ENCODE results near the gene COX20. TPM values are rescaled to one million over a fixed set of nuclear protein-coding genes. Genes with fewer than 3 reads are reported as not detected.
"Not testable (repeated sequence)": the region's sequence is repeated elsewhere in the genome, so short reads cannot be mapped to it uniquely, and the experiment has no call there.

COX20 gene
- polyA plus RNA-seq, 2 of the 4 experiments (the other 2 are of a cell fraction) = 65.4 to 74.6 TPM

- CTCF ChIA-PET = interaction anchor here (6.4 kb wide), 1 partner anchor 189 kb away, joined by 107 read pairs; no protein-coding TSS in a partner anchor
- TF ChIP-seq ZFP36 (IDR thresholded peaks at IDR 0.05; ENCODE audit: borderline replicate concordance, partially characterized antibody) (no peak), ZNF302 (CRISPR knock-in tag; IDR thresholded peaks at IDR 0.05) (no peak), HDAC2 (IDR thresholded peaks at IDR 0.05) (no peak), RARB (CRISPR knock-in tag; IDR thresholded peaks at IDR 0.05) (no peak), HOXA7 (CRISPR knock-in tag; IDR thresholded peaks at IDR 0.05) (no peak), JUNB (IDR thresholded peaks at IDR 0.05) (no peak), NPAS2 (CRISPR knock-in tag; IDR thresholded peaks at IDR 0.05; ENCODE audit: borderline replicate concordance) (no peak), POLR2AphosphoS2 (conservative IDR thresholded peaks at IDR 0.05; ENCODE audit: low read length) (no peak), CBX2 (IDR thresholded peaks at IDR 0.05; ENCODE audit: borderline replicate concordance, low read depth) (no peak), RFX5 (IDR thresholded peaks at IDR 0.05) (no peak), CTCF (IDR thresholded peaks at IDR 0.05) (no peak), FOSL2 (IDR thresholded peaks at IDR 0.05) (no peak), FOSL2 (CRISPR knock-in tag; IDR thresholded peaks at IDR 0.05) (no peak), NFE2L2 (conservative IDR thresholded peaks at IDR 0.05; ENCODE audit: low read length) (no peak), MAZ (IDR thresholded peaks at IDR 0.05; ENCODE audit: borderline replicate concordance, low read depth, low read length) (no peak), KDM1A (IDR thresholded peaks at IDR 0.05; ENCODE audit: low read depth) (no peak), JUN (IDR thresholded peaks at IDR 0.05) (no peak)
- 78% methylated on average over 5 of the region's 5 CpGs for WGBS (ENCODE audit: missing lambda C conversion rate)
- no peak for FAIRE-seq
- Histone ChIP-seq H3K27ac (no peak overlapping the region), H3K9me3 (no peaks in the 10 kb centered on the region), H3K4me2 (no peak overlapping the region), H3K4me3 (no peak overlapping the region), H3K4me1 (no peaks in the 10 kb centered on the region)
- POLR2A ChIA-PET = no interaction called here
- no peak for DNase-seq (ENCODE audit: low read depth in 1 of 2, low spot score in 1 of 2)
- no peak for ATAC-seq
Measured at GRCh38 chr1:244792188-244792850, 43.1 kb upstream of the COX20 start.

- Histone ChIP-seq H3K4me1 (no peaks in the 10 kb centered on the region), H3K27ac (no peak overlapping the region), H3K9me3 (no peaks in the 10 kb centered on the region), H3K4me3 (no peak overlapping the region), H3K4me2 (no peak overlapping the region)
- no peak for FAIRE-seq
- no peak for DNase-seq (ENCODE audit: low read depth in 1 of 2, low spot score in 1 of 2)
- TF ChIP-seq KDM1A (IDR thresholded peaks at IDR 0.05; ENCODE audit: low read depth) (no peak), RNF2 (IDR thresholded peaks at IDR 0.05; ENCODE audit: borderline replicate concordance, low read depth) (no peak), EHF (CRISPR knock-in tag; IDR thresholded peaks at IDR 0.05) (no peak), E2F6 (IDR thresholded peaks at IDR 0.05; ENCODE audit: borderline replicate concordance, low read depth) (no peak), PBX3 (IDR thresholded peaks at IDR 0.05) (no peak), NFE2L2 (conservative IDR thresholded peaks at IDR 0.05; ENCODE audit: low read length) (no peak), FOSL2 (IDR thresholded peaks at IDR 0.05) (no peak), FOSL2 (CRISPR knock-in tag; IDR thresholded peaks at IDR 0.05) (no peak), NPAS2 (CRISPR knock-in tag; IDR thresholded peaks at IDR 0.05; ENCODE audit: borderline replicate concordance) (no peak), CBX2 (IDR thresholded peaks at IDR 0.05; ENCODE audit: borderline replicate concordance, low read depth) (no peak), TFCP2L1 (CRISPR knock-in tag; IDR thresholded peaks at IDR 0.05) (no peak)
- peak in 1 of 2 experiments; percentile 40; a peak in 2 of 6 replicates for ATAC-seq
- ChIA-PET CTCF (interaction anchor here (6.4 kb wide), 1 partner anchor 190 kb away, joined by 107 read pairs; no protein-coding TSS in a partner anchor), POLR2A (no interaction called here)
- WGBS (ENCODE audit: missing lambda C conversion rate) = 85% methylated on average over 8 of the region's 9 CpGs
Measured at GRCh38 chr1:244794071-244794470, 41.4 kb upstream of the COX20 start.

- CTCF ChIA-PET = interaction anchor here (6.4 kb wide), 1 partner anchor 191 kb away, joined by 107 read pairs; no protein-coding TSS in a partner anchor
- H3K4me1 ChIP-seq; POLR2A ChIA-PET; ATAC-seq; H3K27ac ChIP-seq; FAIRE-seq; H3K4me2 ChIP-seq; H3K4me3 ChIP-seq; H3K9me3 ChIP-seq; DNase-seq (ENCODE audit: low read depth in 1 of 2, low spot score in 1 of 2): not testable (repeated sequence)
- 60% methylated on average over 6 of the region's 6 CpGs for WGBS (ENCODE audit: missing lambda C conversion rate)
Measured at GRCh38 chr1:244794516-244794915, 40.9 kb upstream of the COX20 start.

Data from A549 (cell line).